Urothelium cell line (cell line): ENCODE results near the gene LLGL1.

ENCODE experiments used
- DNase-seq: peaks from one replicate; pipeline ENCODE4 v3.0.0; 2011; ENCODE audit warnings: low spot score, mixed read lengths
- FAIRE-seq: peaks from 2 replicates; lab custom pipeline; 2011; peaks lifted over from hg19 to GRCh38; lab: Jason Lieb, UNC

The LLGL1 gene

GRCh38 chr17:18228176-18228682 is 2.8 kb downstream of the LLGL1 start:
- no peak for FAIRE-seq
- DNase-seq = no peak

DNA sequence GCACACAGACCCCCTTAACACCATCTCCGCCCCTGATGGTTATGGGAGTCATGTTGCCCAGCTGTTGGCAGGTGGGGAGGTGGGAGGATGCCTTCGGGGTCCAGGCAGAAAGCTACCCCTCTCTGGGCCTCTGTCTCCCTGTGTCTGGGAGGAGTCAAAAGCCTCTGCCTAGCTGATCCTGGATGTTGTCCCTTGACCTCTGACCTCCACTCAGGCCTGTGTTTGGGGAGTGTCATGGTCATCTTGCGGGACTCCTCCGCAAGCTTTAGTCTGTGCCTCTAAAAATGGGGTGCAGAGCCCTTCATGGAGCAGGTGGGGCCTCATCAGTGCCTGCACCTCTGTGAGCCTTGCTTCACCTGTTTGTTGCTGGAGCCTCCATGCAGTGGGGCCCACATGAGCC is 3.8 kb downstream of the LLGL1 start:
- no peak for DNase-seq
- no peak for FAIRE-seq

DNA sequence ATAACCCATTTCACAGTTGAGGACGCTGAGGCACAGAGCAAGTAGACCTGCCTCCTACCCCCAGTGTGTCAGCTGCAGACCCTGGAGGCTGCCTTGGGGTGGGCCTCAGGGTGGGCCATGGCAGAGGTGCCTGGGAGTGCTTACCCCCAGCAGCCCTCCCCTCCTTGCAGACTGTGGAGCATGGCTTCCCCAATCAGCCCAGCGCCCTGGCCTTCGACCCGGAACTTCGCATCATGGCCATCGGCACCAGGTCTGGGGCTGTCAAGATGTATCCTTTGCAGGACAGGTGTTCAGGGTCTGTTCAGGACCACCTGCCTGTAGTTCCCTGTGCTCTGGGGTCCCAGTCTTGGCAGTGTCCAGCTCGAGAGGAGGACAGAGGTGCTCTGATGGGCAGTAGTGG is 4.3 kb downstream of the LLGL1 start:
- no peak for DNase-seq
- FAIRE-seq = no peak

GRCh38 chr17:18230288-18231141 is 5.1 kb downstream of the LLGL1 start:
- no peak for FAIRE-seq
- DNase-seq = no peak

- no peak for FAIRE-seq
These were observed 5.7 kb downstream of the LLGL1 start for GRCh38 chr17:18231164-18231563.

GRCh38 chr17:18233803-18234518 is 8.5 kb downstream of the LLGL1 start:
- FAIRE-seq = no peak
- DNase-seq = no peak

More at GRCh38 chr17:18231164-18231563, 5.7 kb downstream of the LLGL1 start:
- no peak for DNase-seq

DNA sequence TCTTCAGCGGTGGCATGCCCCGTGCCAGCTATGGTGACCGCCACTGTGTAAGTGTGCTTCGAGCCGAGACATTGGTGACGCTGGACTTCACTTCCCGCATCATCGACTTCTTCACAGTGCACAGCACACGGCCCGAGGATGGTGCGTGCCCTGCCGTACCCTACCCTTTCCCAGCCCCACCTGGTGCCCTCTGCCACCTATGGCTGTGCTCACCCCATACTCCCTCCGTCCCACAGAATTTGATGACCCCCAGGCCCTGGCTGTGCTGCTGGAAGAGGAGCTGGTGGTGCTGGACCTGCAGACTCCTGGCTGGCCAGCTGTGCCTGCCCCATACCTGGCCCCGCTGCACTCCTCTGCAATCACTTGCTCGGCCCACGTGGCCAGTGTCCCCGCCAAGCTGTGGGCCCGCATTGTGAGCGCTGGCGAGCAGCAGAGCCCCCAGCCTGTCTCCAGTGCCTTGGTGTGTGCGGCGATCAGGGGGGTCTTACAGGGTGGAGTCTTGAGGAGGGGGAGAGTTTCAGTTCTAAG is 9.5 kb downstream of the LLGL1 start:
- DNase-seq (no peak), FAIRE-seq (no peak)

GRCh38 chr17:18235743-18236256 is 10.4 kb downstream of the LLGL1 start:
- DNase-seq (peak; percentile 63), FAIRE-seq (no peak)

DNA sequence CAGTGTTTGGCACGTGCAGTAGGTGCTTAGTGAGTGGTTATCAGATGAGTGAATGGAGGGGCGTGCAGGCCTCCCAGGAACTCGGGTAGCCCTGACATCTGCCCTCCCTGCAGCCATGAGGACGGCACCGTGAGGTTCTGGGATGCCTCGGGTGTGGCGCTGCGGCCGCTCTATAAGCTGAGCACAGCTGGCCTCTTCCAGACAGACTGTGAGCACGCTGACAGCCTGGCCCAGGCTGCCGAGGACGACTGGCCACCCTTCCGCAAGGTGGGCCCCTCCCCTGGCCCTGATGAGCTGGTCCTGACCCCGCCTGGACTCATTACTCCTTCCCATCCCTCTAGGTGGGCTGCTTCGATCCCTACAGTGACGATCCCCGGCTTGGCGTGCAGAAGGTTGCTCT is 11.1 kb downstream of the LLGL1 start:
- FAIRE-seq (no peak), DNase-seq (no peak)

- FAIRE-seq = no peak
- DNase-seq = no peak
These were observed 12.0 kb downstream of the LLGL1 start for GRCh38 chr17:18237461-18237860.

GRCh38 chr17:18238299-18238698 is 12.9 kb downstream of the LLGL1 start:
- no peak for DNase-seq
- no peak for FAIRE-seq

- FAIRE-seq (no peak), DNase-seq (no peak)
These were observed 15.0 kb downstream of the LLGL1 start for GRCh38 chr17:18240449-18240848.

- FAIRE-seq (no peak), DNase-seq (no peak)
These were observed 15.9 kb downstream of the LLGL1 start for GRCh38 chr17:18241229-18241871.

DNA sequence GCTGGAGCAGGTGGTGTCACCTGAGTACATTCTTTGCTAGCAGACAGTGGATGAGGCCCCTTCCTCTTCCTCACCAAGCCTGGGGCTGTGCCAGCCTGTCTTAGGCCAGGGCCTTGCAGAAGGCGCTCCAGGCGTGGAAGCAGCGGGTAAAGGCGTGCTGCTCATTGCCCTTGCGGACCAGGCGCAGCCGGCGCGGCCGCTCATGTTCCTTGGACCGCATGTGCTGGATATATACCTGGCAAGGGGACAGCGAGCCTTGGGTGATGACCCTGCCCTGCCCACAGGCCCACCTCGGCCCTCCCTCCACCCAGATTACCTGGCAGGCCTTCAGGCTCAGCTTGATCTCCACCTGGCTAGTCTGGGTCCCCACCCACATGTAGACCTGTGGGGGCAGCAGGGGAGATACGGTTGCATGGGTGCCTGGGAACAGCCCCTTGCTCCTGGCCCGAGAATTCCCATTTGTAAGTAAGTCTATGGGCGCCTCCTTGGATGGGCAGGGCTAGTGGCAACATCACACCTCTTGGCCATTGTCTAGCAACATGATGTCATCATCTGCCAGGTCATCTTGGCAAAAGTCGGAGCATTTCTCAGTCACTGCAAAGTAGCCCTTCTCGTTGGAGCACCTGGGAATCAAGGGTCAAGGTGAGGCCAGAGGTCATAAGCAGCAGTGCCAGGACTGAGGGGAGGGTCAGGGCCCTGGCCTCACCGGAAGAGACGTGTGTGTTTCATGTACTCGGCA is 19.8 kb downstream of the LLGL1 start:
- DNase-seq = no peak
- no peak for FAIRE-seq

GRCh38 chr17:18246109-18246725 is 20.8 kb downstream of the LLGL1 start:
- DNase-seq (no peak), FAIRE-seq (no peak)

DNA sequence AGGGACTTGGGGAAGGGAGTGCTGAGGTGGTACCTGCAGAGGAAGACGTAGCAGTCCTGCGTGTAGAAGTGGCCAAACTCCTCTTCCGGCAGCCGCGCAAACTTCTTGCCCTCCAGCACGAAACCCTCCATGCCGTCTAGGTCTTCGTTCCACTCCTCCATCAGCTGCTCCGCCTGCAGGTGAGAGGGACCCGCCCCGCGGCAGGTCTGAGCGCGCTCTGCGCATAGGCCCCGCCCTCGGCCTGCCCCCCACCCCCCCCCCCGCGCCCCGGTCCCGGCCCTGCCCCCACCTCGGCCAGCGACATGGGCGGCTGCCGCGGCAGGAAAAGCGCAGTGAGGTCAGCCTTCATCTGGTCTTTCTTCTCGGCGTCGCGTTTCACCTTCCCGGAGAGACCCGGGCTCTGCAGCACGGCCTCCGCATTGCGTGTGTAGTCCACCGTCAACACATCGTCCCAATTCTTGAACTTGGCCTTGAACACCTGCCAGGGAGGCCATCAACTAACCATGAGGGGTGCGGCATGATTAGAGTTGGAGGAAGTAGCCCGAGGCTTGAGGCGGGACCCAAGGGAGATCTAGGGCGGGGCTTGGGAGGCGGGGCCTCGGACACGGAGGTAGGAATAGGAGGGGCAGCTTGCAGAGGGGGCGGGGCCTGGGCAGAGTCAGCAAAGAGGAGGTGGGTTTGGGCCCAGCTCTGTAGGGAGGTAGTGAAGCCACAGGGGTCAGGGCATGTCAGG is 21.6 kb downstream of the LLGL1 start:
- FAIRE-seq = no peak
- DNase-seq = no peak

GRCh38 chr17:18247613-18248001 is 22.2 kb downstream of the LLGL1 start:
- DNase-seq (no peak), FAIRE-seq (no peak)

- DNase-seq (peak; percentile 77), FAIRE-seq (no peak)
These were observed 22.9 kb downstream of the LLGL1 start for GRCh38 chr17:18248300-18248731.

- FAIRE-seq = no peak
These were observed 23.4 kb downstream of the LLGL1 start for GRCh38 chr17:18248811-18249210.

More at GRCh38 chr17:18248811-18249210, 23.4 kb downstream of the LLGL1 start:
- DNase-seq = no peak
